HG03460 (cell line): ENCODE data around the gene PAPSS2.
"Not testable (repeated sequence)": the region's sequence is repeated elsewhere in the genome, so short reads cannot be mapped to it uniquely, and the experiment has no call there.

ENCODE experiments used
- ATAC-seq: cut with Tn5 transposase; IDR thresholded peaks from one replicate; pipeline ENCODE4 v1.9.1; 2021; ENCODE audit not compliant: unreplicated experiment

PAPSS2 gene

GRCh38 chr10:87642486-87642885 is 17.2 kb upstream of the PAPSS2 start:
- ATAC-seq = no peak

- ATAC-seq = no peak
Measured at GRCh38 chr10:87642988-87643387, 16.7 kb upstream of the PAPSS2 start.

GRCh38 chr10:87643920-87644319 is 15.8 kb upstream of the PAPSS2 start:
- ATAC-seq = no peak

- not testable (repeated sequence) for ATAC-seq
Measured at GRCh38 chr10:87644500-87644899, 15.2 kb upstream of the PAPSS2 start.

GRCh38 chr10:87646192-87646909 is 13.3 kb upstream of the PAPSS2 start:
- ATAC-seq = no peak

GRCh38 chr10:87646935-87647334 is 12.7 kb upstream of the PAPSS2 start:
- no peak for ATAC-seq

GRCh38 chr10:87650838-87651589 is 8.7 kb upstream of the PAPSS2 start:
- no peak for ATAC-seq

- ATAC-seq = no peak
Measured at GRCh38 chr10:87651801-87652200, 7.9 kb upstream of the PAPSS2 start.

GRCh38 chr10:87652261-87652660 is 7.4 kb upstream of the PAPSS2 start:
- no peak for ATAC-seq

- ATAC-seq = no peak
Measured at GRCh38 chr10:87654212-87654611, 5.5 kb upstream of the PAPSS2 start.

- no peak for ATAC-seq
Measured at GRCh38 chr10:87656431-87657072, 3.1 kb upstream of the PAPSS2 start.

- ATAC-seq = no peak
Measured at GRCh38 chr10:87657371-87657770, 2.3 kb upstream of the PAPSS2 start.

- ATAC-seq = no peak
Measured at GRCh38 chr10:87658321-87658795, 1.3 kb upstream of the PAPSS2 start.

GRCh38 chr10:87658858-87659555 is 671 bp upstream of the PAPSS2 start:
- no peak for ATAC-seq

GRCh38 chr10:87660484-87661133 is 931 bp downstream of the PAPSS2 start:
- ATAC-seq = no peak

GRCh38 chr10:87661861-87662785 is 2.4 kb downstream of the PAPSS2 start:
- ATAC-seq = no peak

GRCh38 chr10:87664276-87664701 is 4.6 kb downstream of the PAPSS2 start:
- no peak for ATAC-seq

- no peak for ATAC-seq
Measured at GRCh38 chr10:87667493-87667892, 7.8 kb downstream of the PAPSS2 start.

- ATAC-seq = no peak
Measured at GRCh38 chr10:87668324-87669074, 8.8 kb downstream of the PAPSS2 start.
